Activated T-helper 2 cell treated with anti-CD3 and anti-CD28 coated beads, Interferon-gamma antibody, Interleukin-2, Interleukin-4, amounts not matched to agents 10 μg/mL and 5 μg/mL and 100 μg/mL, durations not matched to agents 14 hours and 24 hours and 36 hours (primary cell): ENCODE data around the gene GLP2R. TPM values are rescaled to one million over a fixed set of nuclear protein-coding genes. Genes with fewer than 3 reads are reported as not detected.

Source experiments
- total RNA-seq: library from RNA; stranded (reverse); gene quantifications from 2 replicates; pipeline ENCODE4 v1.2.3, GENCODE V29; 2022

GLP2R gene
- total RNA-seq, 1 donor from 2014 or later, result not detected

Other genes starting within 250 kb of the GLP2R start
- gene CFAP52, start 249.3 kb upstream of the GLP2R start, total RNA-seq, result not detected in 2 replicates
- gene USP43, start 180.4 kb upstream of the GLP2R start, total RNA-seq, result 0.07 and 0.09 TPM in 2 replicates
- not detected in 2 replicates for gene DHRS7C, start 34.3 kb upstream of the GLP2R start, total RNA-seq
- gene GSG1L2, start 3.8 kb upstream of the GLP2R start, total RNA-seq, result not detected in 2 replicates
- not detected in 2 replicates for gene RCVRN, start 79.3 kb downstream of the GLP2R start, total RNA-seq